ENCODE measurements around the gene PVALEF.

PVALEF gene

DNA sequence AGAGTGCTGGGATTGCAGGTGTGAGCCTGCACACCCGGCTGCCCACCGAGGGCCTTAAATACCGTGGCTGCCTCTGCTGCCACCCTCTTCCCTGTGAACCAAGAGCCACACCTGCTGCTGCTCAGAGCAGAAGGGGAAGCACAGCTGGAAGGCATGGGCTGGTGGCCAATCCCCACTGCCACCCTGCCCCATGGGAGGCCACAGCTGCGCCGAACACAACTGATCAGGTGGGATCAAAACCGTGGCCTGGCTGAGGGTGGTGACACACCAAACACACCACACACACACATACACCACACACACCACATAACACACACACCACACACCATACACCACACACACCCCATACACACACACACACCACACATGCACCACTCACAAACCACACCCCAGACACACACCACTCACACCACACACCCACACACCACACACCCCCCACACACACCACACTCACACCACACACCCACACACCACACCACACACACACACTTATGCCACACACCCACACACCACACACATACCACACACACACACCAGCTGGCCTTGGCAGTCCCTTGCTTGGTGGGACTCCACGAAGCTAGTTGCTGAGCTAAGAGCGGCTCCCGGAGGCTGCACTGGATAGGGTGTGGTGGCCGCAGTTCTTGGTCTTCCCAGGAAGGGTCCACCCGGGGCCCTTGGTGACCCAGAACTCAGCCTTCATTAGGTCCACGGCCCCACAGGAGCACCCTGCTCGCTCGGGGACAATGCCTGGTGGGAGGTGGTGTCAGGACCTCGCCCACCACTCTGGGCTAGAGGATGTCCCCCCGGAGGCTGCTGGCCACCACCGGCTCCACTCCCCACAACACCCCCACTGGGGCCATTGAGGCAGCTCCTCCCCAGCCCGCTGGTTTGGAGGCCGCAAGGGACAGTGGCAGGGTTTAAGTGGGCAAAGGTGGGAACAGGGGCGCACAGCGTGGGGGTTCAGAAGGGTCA lies 42.6 kb downstream of the PVALEF start:
- Histone ChIP-seq H3K36me3 (ENCODE audit: insufficient read depth, insufficient read length, low read length) (peaks cover 37% of the 10 kb centered on the region), H3K4me1 (ENCODE audit: insufficient read depth, insufficient read length) (peaks cover 11% of the 10 kb centered on the region), H3K9me3 (ENCODE audit: insufficient read depth, low read length) (no peaks in the 10 kb centered on the region), H3K9ac (ENCODE audit: insufficient read length, low read depth) (no peak overlapping the region), H3K27me3 (ENCODE audit: insufficient read depth, insufficient read length) (no peaks in the 10 kb centered on the region), H3K4me3 (ENCODE audit: insufficient read length, low read depth) (no peak overlapping the region)
- no peak for DNase-seq (ENCODE audit: low read depth, low spot score)
- TF ChIP-seq YY1 (IDR thresholded peaks at IDR 0.05; ENCODE audit: insufficient read depth, insufficient read length) (no peak), ZNF274 (IDR thresholded peaks at IDR 0.05; ENCODE audit: low read depth, low read length) (no peak), SUZ12 (IDR thresholded peaks at IDR 0.05; ENCODE audit: extremely low read depth, insufficient read depth, insufficient read length) (no peak)

DNA sequence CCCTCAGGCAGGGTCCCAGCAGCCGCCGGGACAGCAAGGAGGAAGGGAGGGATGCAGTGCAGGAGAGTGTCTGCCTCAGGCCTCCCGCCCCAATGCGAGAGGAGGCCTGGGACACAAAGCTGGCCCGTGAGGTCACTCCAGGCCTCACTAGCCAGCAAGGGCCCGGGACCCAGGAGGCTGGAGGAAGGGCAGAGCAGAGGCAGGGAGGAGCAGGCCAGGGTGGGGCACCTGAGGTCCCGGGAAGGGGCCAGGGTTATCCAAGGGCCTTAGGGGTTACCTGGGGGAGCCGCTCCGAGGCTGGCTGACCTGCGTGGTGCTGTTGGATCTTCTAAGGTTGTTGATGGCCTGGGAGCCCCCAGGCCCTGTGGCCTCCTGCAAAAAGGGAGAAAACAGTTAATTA lies 43.3 kb downstream of the PVALEF start:
- Histone ChIP-seq H3K4me1 (ENCODE audit: insufficient read depth, insufficient read length) (peaks cover 11% of the 10 kb centered on the region), H3K4me3 (ENCODE audit: insufficient read length, low read depth) (no peak overlapping the region), H3K36me3 (ENCODE audit: insufficient read depth, insufficient read length, low read length) (peaks cover 32% of the 10 kb centered on the region), H3K27me3 (ENCODE audit: insufficient read depth, insufficient read length) (no peaks in the 10 kb centered on the region), H3K9ac (ENCODE audit: insufficient read length, low read depth) (no peak overlapping the region), H3K9me3 (ENCODE audit: insufficient read depth, low read length) (no peaks in the 10 kb centered on the region)
- TF ChIP-seq YY1 (IDR thresholded peaks at IDR 0.05; ENCODE audit: insufficient read depth, insufficient read length) = no peak
- TF ChIP-seq SUZ12 (IDR thresholded peaks at IDR 0.05; ENCODE audit: extremely low read depth, insufficient read depth, insufficient read length) = no peak
- no peak for TF ChIP-seq ZNF274 (IDR thresholded peaks at IDR 0.05; ENCODE audit: low read depth, low read length)
- DNase-seq (ENCODE audit: low read depth, low spot score) = no peak

DNA sequence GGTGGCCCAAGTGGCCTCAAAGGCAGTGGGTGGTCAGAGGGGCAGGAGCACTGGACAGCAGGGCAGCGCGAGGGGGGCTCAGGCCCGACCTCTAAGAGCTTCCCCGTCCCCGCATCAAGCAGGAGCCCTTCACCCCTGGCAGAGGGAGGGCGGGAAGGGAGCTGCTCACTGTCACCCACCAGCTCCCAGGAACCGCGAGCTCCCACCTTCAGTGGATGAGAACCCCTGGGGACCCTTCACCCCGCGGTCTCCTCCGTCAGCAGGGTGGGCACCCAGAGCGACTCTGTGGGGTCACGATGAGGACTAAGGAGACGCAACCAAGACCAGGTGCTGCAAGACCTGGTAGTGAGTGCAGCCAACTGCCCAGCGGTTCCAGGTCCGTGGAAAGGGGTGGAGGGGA lies 43.8 kb downstream of the PVALEF start:
- peaks cover 28% of the 10 kb centered on the region for H3K36me3 ChIP-seq (ENCODE audit: insufficient read depth, insufficient read length, low read length)
- H3K27me3 ChIP-seq (ENCODE audit: insufficient read depth, insufficient read length) = no peaks in the 10 kb centered on the region
- peak overlapping the region; percentile 4 for H3K9ac ChIP-seq (ENCODE audit: insufficient read length, low read depth)
- TF ChIP-seq YY1 (IDR thresholded peaks at IDR 0.05; ENCODE audit: insufficient read depth, insufficient read length) = no peak
- no peak for TF ChIP-seq SUZ12 (IDR thresholded peaks at IDR 0.05; ENCODE audit: extremely low read depth, insufficient read depth, insufficient read length)
- no peak for TF ChIP-seq ZNF274 (IDR thresholded peaks at IDR 0.05; ENCODE audit: low read depth, low read length)
- DNase-seq (ENCODE audit: low read depth, low spot score) = no peak
- H3K4me1 ChIP-seq (ENCODE audit: insufficient read depth, insufficient read length) = peaks cover 11% of the 10 kb centered on the region
- H3K9me3 ChIP-seq (ENCODE audit: insufficient read depth, low read length) = no peaks in the 10 kb centered on the region
- no peak overlapping the region for H3K4me3 ChIP-seq (ENCODE audit: insufficient read length, low read depth)

DNA sequence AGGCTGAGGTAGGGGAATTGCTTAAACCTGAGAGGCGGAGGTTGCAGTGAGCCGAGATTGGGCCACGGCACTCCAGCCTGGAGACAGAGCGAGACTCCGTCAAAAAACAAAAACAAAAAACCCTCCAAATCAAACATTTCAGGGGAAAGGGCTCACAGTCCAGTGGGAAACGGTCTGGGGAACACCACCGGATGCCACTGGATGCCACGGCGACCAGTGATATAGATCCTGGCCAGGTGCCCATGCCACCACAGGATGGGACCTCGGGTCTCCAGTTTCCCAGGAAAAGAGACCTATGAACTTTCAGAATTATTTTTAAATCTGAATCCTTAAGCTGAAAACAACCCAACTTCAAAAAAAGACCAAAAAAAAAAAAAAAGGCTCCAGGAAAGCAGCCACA lies 45.2 kb downstream of the PVALEF start:
- Histone ChIP-seq H3K27me3 (ENCODE audit: insufficient read depth, insufficient read length) (no peaks in the 10 kb centered on the region), H3K36me3 (ENCODE audit: insufficient read depth, insufficient read length, low read length) (peaks cover 22% of the 10 kb centered on the region), H3K4me1 (ENCODE audit: insufficient read depth, insufficient read length) (peaks cover 11% of the 10 kb centered on the region), H3K9me3 (ENCODE audit: insufficient read depth, low read length) (no peaks in the 10 kb centered on the region), H3K9ac (ENCODE audit: insufficient read length, low read depth) (peak overlapping the region; percentile 32), H3K4me3 (ENCODE audit: insufficient read length, low read depth) (no peak overlapping the region)
- no peak for DNase-seq (ENCODE audit: low read depth, low spot score)
- TF ChIP-seq ZNF274 (IDR thresholded peaks at IDR 0.05; ENCODE audit: low read depth, low read length) (no peak), YY1 (IDR thresholded peaks at IDR 0.05; ENCODE audit: insufficient read depth, insufficient read length) (no peak), SUZ12 (IDR thresholded peaks at IDR 0.05; ENCODE audit: extremely low read depth, insufficient read depth, insufficient read length) (no peak)

DNA sequence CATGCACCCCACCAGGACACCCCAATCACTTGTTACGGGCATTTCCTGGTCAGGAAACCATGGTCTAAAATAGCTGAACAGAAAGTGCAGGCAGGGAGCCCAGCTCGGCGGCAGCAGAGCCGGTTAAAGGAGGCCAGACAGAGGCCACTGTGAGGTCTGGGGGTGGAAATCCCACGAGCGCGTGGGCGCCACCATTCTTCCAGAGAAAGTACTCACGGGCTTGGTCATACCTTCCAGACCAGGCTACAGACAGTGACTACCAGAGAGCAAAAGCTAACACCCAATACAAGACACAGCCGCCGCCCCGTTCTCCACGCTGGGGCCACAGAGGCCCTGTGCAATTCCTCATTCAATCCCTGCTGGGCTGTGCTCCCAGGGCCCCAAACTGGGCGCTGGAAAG lies 45.6 kb downstream of the PVALEF start:
- no peak for TF ChIP-seq SUZ12 (IDR thresholded peaks at IDR 0.05; ENCODE audit: extremely low read depth, insufficient read depth, insufficient read length)
- TF ChIP-seq YY1 (IDR thresholded peaks at IDR 0.05; ENCODE audit: insufficient read depth, insufficient read length) = no peak
- TF ChIP-seq ZNF274 (IDR thresholded peaks at IDR 0.05; ENCODE audit: low read depth, low read length) = no peak
- peaks cover 22% of the 10 kb centered on the region for H3K36me3 ChIP-seq (ENCODE audit: insufficient read depth, insufficient read length, low read length)

DNA sequence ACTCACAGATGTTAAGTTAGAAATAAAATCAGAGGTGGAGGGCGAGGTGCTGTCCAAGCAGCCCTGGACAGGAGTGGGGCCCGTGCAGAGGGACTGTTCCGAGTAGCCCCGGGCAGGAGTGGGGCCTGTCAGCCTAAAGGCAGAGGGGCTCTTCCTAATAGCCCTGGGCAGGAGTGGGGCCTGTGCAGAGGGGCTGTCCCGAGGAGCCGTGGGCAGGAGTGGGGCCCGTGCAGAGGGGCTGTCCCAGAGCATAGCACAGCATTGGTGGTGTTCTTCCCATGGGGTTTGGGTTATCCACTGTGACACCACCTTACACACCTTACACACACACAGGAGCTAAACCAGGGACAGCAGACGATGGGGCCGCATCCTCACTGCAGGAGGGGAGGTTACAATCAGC lies 47.1 kb downstream of the PVALEF start:
- Histone ChIP-seq H3K4me3 (ENCODE audit: insufficient read length, low read depth) (no peak overlapping the region), H3K9me3 (ENCODE audit: insufficient read depth, low read length) (no peaks in the 10 kb centered on the region), H3K27me3 (ENCODE audit: insufficient read depth, insufficient read length) (no peaks in the 10 kb centered on the region), H3K9ac (ENCODE audit: insufficient read length, low read depth) (no peak overlapping the region), H3K4me1 (ENCODE audit: insufficient read depth, insufficient read length) (peaks cover 11% of the 10 kb centered on the region), H3K36me3 (ENCODE audit: insufficient read depth, insufficient read length, low read length) (peaks cover 25% of the 10 kb centered on the region)
- TF ChIP-seq YY1 (IDR thresholded peaks at IDR 0.05; ENCODE audit: insufficient read depth, insufficient read length) (no peak), SUZ12 (IDR thresholded peaks at IDR 0.05; ENCODE audit: extremely low read depth, insufficient read depth, insufficient read length) (no peak), ZNF274 (IDR thresholded peaks at IDR 0.05; ENCODE audit: low read depth, low read length) (no peak)
- DNase-seq (ENCODE audit: low read depth, low spot score) = no peak

More for the DNA sequence above, 45.6 kb downstream of the PVALEF start:
- Histone ChIP-seq H3K27me3 (ENCODE audit: insufficient read depth, insufficient read length) (no peaks in the 10 kb centered on the region), H3K4me1 (ENCODE audit: insufficient read depth, insufficient read length) (peaks cover 11% of the 10 kb centered on the region), H3K9me3 (ENCODE audit: insufficient read depth, low read length) (no peaks in the 10 kb centered on the region), H3K4me3 (ENCODE audit: insufficient read length, low read depth) (no peak overlapping the region), H3K9ac (ENCODE audit: insufficient read length, low read depth) (peak overlapping the region; percentile 32)
- peak; percentile 25 for DNase-seq (ENCODE audit: low read depth, low spot score)

DNA sequence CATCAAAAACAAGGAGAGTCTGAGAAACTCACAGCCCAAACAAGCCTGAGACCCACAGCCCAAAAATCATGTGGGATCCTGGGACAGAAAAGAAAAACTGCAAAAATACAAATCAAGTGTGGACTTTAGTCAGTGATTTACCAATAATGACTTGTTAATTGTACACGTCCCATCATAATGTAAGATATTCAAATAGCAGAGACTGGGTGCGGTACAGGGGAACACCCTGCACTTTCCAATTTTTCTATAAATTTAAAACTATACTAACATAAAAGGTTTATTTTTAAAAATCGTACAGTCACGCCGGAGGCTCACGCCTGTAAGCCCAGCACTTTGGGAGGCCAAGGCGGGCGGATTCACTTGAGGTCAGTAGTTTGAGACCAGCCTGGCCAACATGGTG lies 48.7 kb downstream of the PVALEF start:
- no peaks in the 10 kb centered on the region for H3K27me3 ChIP-seq (ENCODE audit: insufficient read depth, insufficient read length)
- H3K36me3 ChIP-seq (ENCODE audit: insufficient read depth, insufficient read length, low read length) = peaks cover 16% of the 10 kb centered on the region
- no peak for TF ChIP-seq YY1 (IDR thresholded peaks at IDR 0.05; ENCODE audit: insufficient read depth, insufficient read length)
- TF ChIP-seq SUZ12 (IDR thresholded peaks at IDR 0.05; ENCODE audit: extremely low read depth, insufficient read depth, insufficient read length) = no peak
- TF ChIP-seq ZNF274 (IDR thresholded peaks at IDR 0.05; ENCODE audit: low read depth, low read length) = no peak
- H3K9me3 ChIP-seq (ENCODE audit: insufficient read depth, low read length) = no peaks in the 10 kb centered on the region
- DNase-seq (ENCODE audit: low read depth, low spot score) = no peak
- peaks cover 14% of the 10 kb centered on the region for H3K4me1 ChIP-seq (ENCODE audit: insufficient read depth, insufficient read length)
- H3K9ac ChIP-seq (ENCODE audit: insufficient read length, low read depth) = no peak overlapping the region
- no peak overlapping the region for H3K4me3 ChIP-seq (ENCODE audit: insufficient read length, low read depth)

Data from NT2/D1 (cell line).